Hepatocyte (in vitro differentiated cells): ENCODE measurements around the gene GALNT14.

Experiments
- CTCF ChIP-seq: fragments of 200-600 bp; sonication (generic); IDR thresholded peaks from 2 replicates; pipeline ENCODE4 v1.5.1; 2016; ENCODE audit warnings: antibody characterized with exemption, mild to moderate bottlenecking; ENCODE audit not compliant: poor library complexity
- EZH2 ChIP-seq: fragments of 200-600 bp; sonication (generic); IDR thresholded peaks from 2 replicates; pipeline ENCODE4 v1.6.1; 2016; ENCODE audit warnings: antibody characterized with exemption, mild to moderate bottlenecking, borderline replicate concordance
- EZH2phosphoT487 ChIP-seq: fragments of 200-600 bp; sonication (generic); IDR thresholded peaks from one replicate; pipeline ENCODE4 v1.6.1; 2018; ENCODE audit warnings: antibody characterized with exemption, mild to moderate bottlenecking, low read depth, moderate library complexity; ENCODE audit not compliant: unreplicated experiment, severe bottlenecking

- TF ChIP-seq CTCF (no peak), EZH2 (no peak), EZH2phosphoT487 (no peak)
Measured at GRCh38 chr2:31127931-31128330, 10.3 kb downstream of the GALNT14 start.
